Caco-2 (cell line): ENCODE data around the gene CLDN19. TPM values are rescaled to one million over a fixed set of nuclear protein-coding genes. Genes with fewer than 3 reads are reported as not detected.
A peak's percentile ranks its signal among the peaks of the same experiment; 100 is the strongest.

Experiments
- Bru-seq: library from RNA; stranded (reverse); fragments of 400-500 nt; gene quantifications from one replicate; lab custom pipeline; 2021; lab: Mats Ljungman, UMichigan
- BruChase-seq, 2 experiments: library from RNA; stranded (reverse); fragments of 400-500 nt; gene quantifications; one replicate each; lab custom pipeline; 2021; lab: Mats Ljungman, UMichigan
- BruUV-seq: library from RNA; stranded (reverse); fragments of 400-500 nt; replicated peaks from 2 replicates; lab custom pipeline; 2021; lab: Mats Ljungman, UMichigan
- CTCF ChIA-PET: fragments of 300-600 bp; sonication (Branson Sonifier 250); formaldehyde crosslinking; loops from one replicate; lab custom pipeline; 2022; ENCODE audit warnings: antibody characterized with exemption; lab: Charles Lee
- POLR2A ChIA-PET: fragments of 300-600 bp; sonication (Branson Sonifier 250); formaldehyde crosslinking; loops from one replicate; lab custom pipeline; 2022; ENCODE audit warnings: antibody characterized with exemption; lab: Charles Lee
- DNase-seq, 2 experiments: peaks; one replicate each; pipeline versions ENCODE4 v3.0.0 to v3.0.0-alpha.2; 2020 to 2022
- H3K27me3 ChIP-seq: replicated peaks from 2 replicates; pipeline ENCODE4 v1.6.0; 2011; ENCODE audit warnings: low read length; ENCODE audit not compliant: control insufficient read depth, insufficient read depth
- H3K36me3 ChIP-seq: 2 replicates; pipeline ENCODE4 v1.5.1; 2011; ENCODE audit warnings: low read length; ENCODE audit not compliant: control insufficient read depth, insufficient read depth
- H3K4me1 ChIP-seq: fragments of 250-450 bp; sonication (Bioruptor Pico); 2 replicates; pipeline ENCODE4 v1.5.1; 2020; ENCODE audit warnings: mild to moderate bottlenecking
- H3K4me3 ChIP-seq: 2 replicates; pipeline ENCODE4 v1.5.1; 2011; ENCODE audit warnings: low read depth, mild to moderate bottlenecking, control low read depth, low read length
- H3K9me3 ChIP-seq: fragments of 250-450 bp; sonication (Bioruptor Pico); 2 replicates; pipeline ENCODE4 v1.5.1; 2020; ENCODE audit warnings: mild to moderate bottlenecking, moderate library complexity
- H3K27ac Mint-ChIP-seq: one replicate; pipeline ENCODE4 v1.8.0; 2022; ENCODE audit warnings: mixed read lengths; ENCODE audit not compliant: unreplicated experiment
- H3K27me3 Mint-ChIP-seq: one replicate; pipeline ENCODE4 v1.8.0; 2022; ENCODE audit warnings: mixed read lengths; ENCODE audit not compliant: insufficient read depth, unreplicated experiment
- H3K36me3 Mint-ChIP-seq: one replicate; pipeline ENCODE4 v1.8.0; 2022; ENCODE audit warnings: mild to moderate bottlenecking, mixed read lengths; ENCODE audit not compliant: insufficient read depth, unreplicated experiment
- H3K4me1 Mint-ChIP-seq: one replicate; pipeline ENCODE4 v1.8.0; 2022; ENCODE audit warnings: low read depth, mixed read lengths; ENCODE audit not compliant: unreplicated experiment
- H3K4me3 Mint-ChIP-seq: one replicate; pipeline ENCODE4 v1.8.0; 2022; ENCODE audit warnings: mild to moderate bottlenecking, moderate library complexity, mixed read lengths; ENCODE audit not compliant: unreplicated experiment
- H3K9me3 Mint-ChIP-seq: one replicate; pipeline ENCODE4 v1.8.0; 2022; ENCODE audit warnings: mixed read lengths; ENCODE audit not compliant: unreplicated experiment
- CTCF ChIP-seq, 2 experiments: fragments of 200-600 bp in 1 of 2; IDR thresholded peaks; 1 replicate in 1 of 2; 2 replicates in 1 of 2; pipeline versions ENCODE4 v1.5.1 to v1.8.0; 2011 to 2022; ENCODE audit warnings: antibody characterized with exemption in 1 of 2, control low read depth in 1 of 2, inconsistent platforms in 1 of 2, low read depth in 1 of 2, low read length in 1 of 2, mild to moderate bottlenecking in 1 of 2, moderate library complexity in 1 of 2; ENCODE audit not compliant: insufficient read depth in 1 of 2, severe bottlenecking in 1 of 2, unreplicated experiment in 1 of 2
- intact Hi-C: fragments of 100-400 bp; cut with micrococcal nuclease; formaldehyde crosslinking; loops from one replicate; pipeline ENCODE4 v1.10.0; 2022; ENCODE audit not compliant: unreplicated experiment
- long read RNA-seq: library from polyadenylated mRNA; stranded (forward); transcript quantifications from one replicate; pipeline ENCODE4 v2.0.0, GENCODE V29; 2022
- total RNA-seq: library from RNA; stranded (reverse); gene quantifications from 2 replicates; pipeline ENCODE4 v1.2.3, GENCODE V29; 2022

The CLDN19 gene, protein sequence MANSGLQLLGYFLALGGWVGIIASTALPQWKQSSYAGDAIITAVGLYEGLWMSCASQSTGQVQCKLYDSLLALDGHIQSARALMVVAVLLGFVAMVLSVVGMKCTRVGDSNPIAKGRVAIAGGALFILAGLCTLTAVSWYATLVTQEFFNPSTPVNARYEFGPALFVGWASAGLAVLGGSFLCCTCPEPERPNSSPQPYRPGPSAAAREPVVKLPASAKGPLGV
- total RNA-seq: 2.9 and 4.0 TPM in 2 replicates
- percentile 21 among the genes with signal in this experiment for Bru-seq, nascent RNA
- percentile 40 among the genes with signal in this experiment for BruChase-seq, experiment 1, labeled RNA remaining after a 2-hour chase
- percentile 56 among the genes with signal in this experiment for BruChase-seq, experiment 2, labeled RNA remaining after a 6-hour chase
- long read RNA-seq, partial matches to known transcripts: 3 of 3 reads
- long read RNA-seq, other reads (novel, unspliced or antisense): 0 of 3 reads

DNA sequence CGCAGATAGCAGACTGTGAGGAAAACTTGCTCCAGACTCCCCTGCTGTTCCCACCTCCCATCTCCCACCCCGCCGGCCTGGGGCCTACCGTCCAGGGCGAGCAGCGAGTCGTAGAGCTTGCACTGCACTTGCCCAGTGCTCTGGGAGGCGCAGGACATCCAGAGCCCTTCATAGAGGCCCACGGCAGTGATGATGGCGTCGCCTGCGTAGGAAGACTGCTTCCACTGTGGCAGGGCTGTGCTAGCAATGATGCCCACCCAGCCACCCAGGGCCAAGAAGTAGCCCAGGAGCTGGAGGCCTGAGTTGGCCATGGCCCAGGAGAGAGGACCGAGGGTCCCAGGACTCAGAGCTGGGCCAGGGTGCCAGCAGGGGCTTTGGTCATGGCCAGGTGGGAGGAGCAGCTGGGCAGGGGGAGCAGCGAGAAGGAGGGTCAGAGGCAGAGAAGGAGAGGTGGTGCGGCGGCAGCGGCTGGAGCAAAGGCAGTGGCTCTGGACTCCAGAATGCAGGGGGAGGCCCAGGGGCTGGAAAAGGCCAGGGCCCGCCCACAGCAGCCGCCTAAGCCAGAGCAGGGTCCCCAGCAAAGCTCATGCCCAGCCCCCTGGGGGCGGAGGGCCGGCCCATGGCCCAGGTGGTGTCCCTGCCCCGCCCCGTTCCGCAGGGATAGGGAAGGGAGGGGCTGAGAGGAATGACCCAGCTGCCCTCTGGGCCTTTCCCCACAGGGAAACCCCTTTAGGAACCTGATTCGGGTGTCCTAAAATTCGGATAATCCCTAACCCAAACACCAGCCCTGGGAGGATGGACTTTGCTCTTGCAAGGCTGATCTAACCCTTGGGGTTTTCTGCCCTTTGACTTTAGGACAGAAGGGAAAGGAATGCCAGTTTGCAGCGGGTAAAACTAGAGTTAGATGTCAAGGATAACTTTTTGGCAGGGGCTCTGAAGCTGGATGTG is at the start of gene CLDN19:
TSS of gene CLDN19 (minus strand) at position 484 of the 948 bp plus-strand sequence. CDS start at position 311, 173 bp downstream.
- Mint-ChIP-seq H3K27me3 (no peaks in the 10 kb centered on the region), H3K4me1 (peaks cover 21% of the 10 kb centered on the region)
- peak; percentile 66 to 67 for DNase-seq

GRCh38 chr1:42788021-42788420 is 48.0 kb upstream of the CLDN19 start:
- Histone ChIP-seq H3K27me3 (no peaks in the 10 kb centered on the region), H3K4me3 (no peak overlapping the region), H3K4me1 (no peaks in the 10 kb centered on the region), H3K36me3 (no peaks in the 10 kb centered on the region), H3K9me3 (no peaks in the 10 kb centered on the region)
- no peak for TF ChIP-seq CTCF (IDR thresholded peaks at IDR 0.05; ENCODE audit: insufficient read depth in 1 of 2, low read depth in 1 of 2, low read length in 1 of 2, severe bottlenecking in 1 of 2, unreplicated experiment in 1 of 2)
- Mint-ChIP-seq H3K4me1 (no peaks in the 10 kb centered on the region), H3K27ac (no peak overlapping the region), H3K36me3 (peaks cover 15% of the 10 kb centered on the region), H3K27me3 (no peaks in the 10 kb centered on the region), H3K4me3 (no peak overlapping the region), H3K9me3 (no peaks in the 10 kb centered on the region)
- intact Hi-C loops: no loop called here
- CTCF ChIA-PET: no interaction called here
- BruUV-seq: no TSS peak
- DNase-seq: no peak
- POLR2A ChIA-PET: interaction anchor here (0.6 kb wide), 1 partner anchor 86 kb away, joined by 11 read pairs; no protein-coding TSS in a partner anchor

More for the DNA sequence above, at the start of gene CLDN19:
- Mint-ChIP-seq H3K9me3 (no peaks in the 10 kb centered on the region), H3K4me3 (peak within 1 kb of the TSS; percentile 56), H3K27ac (no peak within 1 kb of the TSS), H3K36me3 (no peaks in the 10 kb centered on the region)
- POLR2A ChIA-PET: no interaction called here
- CTCF ChIA-PET: interaction anchor here (0.6 kb wide), 2 partner anchors 20 to 26 kb away, joined by 4 read pairs; no protein-coding TSS in a partner anchor
- no peak for TF ChIP-seq CTCF (IDR thresholded peaks at IDR 0.05; ENCODE audit: insufficient read depth in 1 of 2, low read depth in 1 of 2, low read length in 1 of 2, severe bottlenecking in 1 of 2, unreplicated experiment in 1 of 2)
- no peaks in the 10 kb centered on the region for H3K27me3 ChIP-seq
- H3K4me1 ChIP-seq: peaks cover 14% of the 10 kb centered on the region
- peak within 1 kb of the TSS; percentile 24 for H3K4me3 ChIP-seq
- H3K9me3 ChIP-seq: no peaks in the 10 kb centered on the region
- intact Hi-C loops: no loop called here
- no TSS peak for BruUV-seq
- H3K36me3 ChIP-seq: no peaks in the 10 kb centered on the region

- no peaks in the 10 kb centered on the region for H3K9me3 ChIP-seq
- H3K9me3 Mint-ChIP-seq: no peaks in the 10 kb centered on the region
- no peak overlapping the region for H3K4me3 Mint-ChIP-seq
- H3K27me3 ChIP-seq: no peaks in the 10 kb centered on the region
- H3K27ac Mint-ChIP-seq: no peak overlapping the region
- ChIA-PET POLR2A (no interaction called here), CTCF (no interaction called here)
- H3K4me3 ChIP-seq: no peak overlapping the region
- no TSS peak for BruUV-seq
- DNase-seq: no peak
- H3K36me3 ChIP-seq: no peaks in the 10 kb centered on the region
- no peak for TF ChIP-seq CTCF (IDR thresholded peaks at IDR 0.05; ENCODE audit: insufficient read depth in 1 of 2, low read depth in 1 of 2, low read length in 1 of 2, severe bottlenecking in 1 of 2, unreplicated experiment in 1 of 2)
- H3K4me1 Mint-ChIP-seq: no peaks in the 10 kb centered on the region
- H3K27me3 Mint-ChIP-seq: no peaks in the 10 kb centered on the region
- H3K4me1 ChIP-seq: no peaks in the 10 kb centered on the region
- H3K36me3 Mint-ChIP-seq: peaks cover 20% of the 10 kb centered on the region
- intact Hi-C loops: no loop called here
These were observed 46.1 kb upstream of the CLDN19 start for GRCh38 chr1:42786097-42786496.
